H1 (cell line): ENCODE data around the gene ZNF516.

Experiments
- GABPA ChIP-seq: IDR thresholded peaks from 2 replicates; pipeline ENCODE4 v1.6.1; 2011; ENCODE audit warnings: mild to moderate bottlenecking, low read length, moderate library complexity, borderline replicate concordance; ENCODE audit not compliant: insufficient read depth
- SIX5 ChIP-seq: IDR thresholded peaks from 2 replicates; pipeline ENCODE4 v1.6.1; 2011; ENCODE audit warnings: mild to moderate bottlenecking, low read depth, low read length
- ZNF274 ChIP-seq: IDR thresholded peaks from 2 replicates; pipeline ENCODE4 v1.7.0; 2012; ENCODE audit warnings: low read length, borderline replicate concordance; ENCODE audit errors: extremely low read depth
- TF ChIP-seq, protein P1 (sequence below), 3 experiments: IDR thresholded peaks; 1 replicate in 2 of 3; 2 replicates in 1 of 3; pipeline versions ENCODE4 v1.5.1 to v1.6.1; 2011; ENCODE audit warnings: low read length in 3 of 3, mild to moderate bottlenecking in 3 of 3, inconsistent platforms in 2 of 3, low read depth in 1 of 3, moderate library complexity in 1 of 3; ENCODE audit not compliant: insufficient read depth in 1 of 3; ENCODE audit errors: control extremely low read depth in 1 of 3
- TF ChIP-seq, protein P2 (sequence below): IDR thresholded peaks from 2 replicates; pipeline ENCODE4 v1.6.1; 2012; ENCODE audit warnings: low read length, inconsistent platforms

- no peak for TF ChIP-seq ZNF274
- TF ChIP-seq, protein P1, sequence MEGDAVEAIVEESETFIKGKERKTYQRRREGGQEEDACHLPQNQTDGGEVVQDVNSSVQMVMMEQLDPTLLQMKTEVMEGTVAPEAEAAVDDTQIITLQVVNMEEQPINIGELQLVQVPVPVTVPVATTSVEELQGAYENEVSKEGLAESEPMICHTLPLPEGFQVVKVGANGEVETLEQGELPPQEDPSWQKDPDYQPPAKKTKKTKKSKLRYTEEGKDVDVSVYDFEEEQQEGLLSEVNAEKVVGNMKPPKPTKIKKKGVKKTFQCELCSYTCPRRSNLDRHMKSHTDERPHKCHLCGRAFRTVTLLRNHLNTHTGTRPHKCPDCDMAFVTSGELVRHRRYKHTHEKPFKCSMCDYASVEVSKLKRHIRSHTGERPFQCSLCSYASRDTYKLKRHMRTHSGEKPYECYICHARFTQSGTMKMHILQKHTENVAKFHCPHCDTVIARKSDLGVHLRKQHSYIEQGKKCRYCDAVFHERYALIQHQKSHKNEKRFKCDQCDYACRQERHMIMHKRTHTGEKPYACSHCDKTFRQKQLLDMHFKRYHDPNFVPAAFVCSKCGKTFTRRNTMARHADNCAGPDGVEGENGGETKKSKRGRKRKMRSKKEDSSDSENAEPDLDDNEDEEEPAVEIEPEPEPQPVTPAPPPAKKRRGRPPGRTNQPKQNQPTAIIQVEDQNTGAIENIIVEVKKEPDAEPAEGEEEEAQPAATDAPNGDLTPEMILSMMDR (IDR thresholded peaks at IDR 0.05; ENCODE audit: control extremely low read depth in 1 of 3, insufficient read depth in 1 of 3, low read depth in 1 of 3, low read length in 3 of 3) = no peak
- TF ChIP-seq, protein P2, sequence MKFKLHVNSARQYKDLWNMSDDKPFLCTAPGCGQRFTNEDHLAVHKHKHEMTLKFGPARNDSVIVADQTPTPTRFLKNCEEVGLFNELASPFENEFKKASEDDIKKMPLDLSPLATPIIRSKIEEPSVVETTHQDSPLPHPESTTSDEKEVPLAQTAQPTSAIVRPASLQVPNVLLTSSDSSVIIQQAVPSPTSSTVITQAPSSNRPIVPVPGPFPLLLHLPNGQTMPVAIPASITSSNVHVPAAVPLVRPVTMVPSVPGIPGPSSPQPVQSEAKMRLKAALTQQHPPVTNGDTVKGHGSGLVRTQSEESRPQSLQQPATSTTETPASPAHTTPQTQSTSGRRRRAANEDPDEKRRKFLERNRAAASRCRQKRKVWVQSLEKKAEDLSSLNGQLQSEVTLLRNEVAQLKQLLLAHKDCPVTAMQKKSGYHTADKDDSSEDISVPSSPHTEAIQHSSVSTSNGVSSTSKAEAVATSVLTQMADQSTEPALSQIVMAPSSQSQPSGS = no peak
- TF ChIP-seq GABPA = no peak
- TF ChIP-seq SIX5 = no peak
These were observed 110.8 kb downstream of the ZNF516 start for GRCh38 chr18:76384114-76384790.
